ENCODE data around the gene RPL38.

GRCh38 chr17:74249590-74250270 lies 46.3 kb downstream of the RPL38 start:
- no peak for TF ChIP-seq EZH2phosphoT487 (conservative IDR thresholded peaks at IDR 0.05; ENCODE audit: low read length)
- TF ChIP-seq CTCF (IDR thresholded peaks at IDR 0.05; ENCODE audit: insufficient read depth, low read length, poor library complexity, severe bottlenecking), result no peak

All from SU-DHL-6 (cell line).